HepG2 (cell line): ENCODE measurements around the gene NAMPT. TPM values are rescaled to one million over a fixed set of nuclear protein-coding genes. Genes with fewer than 3 reads are reported as not detected.

Experiments
- AGO2 ChIP-seq: fragments of 200-400 bp; formaldehyde crosslinking; optimal IDR thresholded peaks from 2 replicates; pipeline ENCODE3; 2017; ENCODE audit warnings: mild to moderate bottlenecking, low read depth, low read length, moderate library complexity
- ASH2L ChIP-seq: fragments of 300-600, 200-600 bp; sonication (generic); IDR thresholded peaks from 2 replicates; pipeline ENCODE4 v1.7.0; 2017; ENCODE audit warnings: low read depth, mild to moderate bottlenecking, moderate library complexity, mixed read lengths, low read length; ENCODE audit not compliant: insufficient read length
- ATF7-NPFF ChIP-seq: sonication (generic); formaldehyde crosslinking; IDR thresholded peaks from 2 replicates; pipeline ENCODE4 v1.8.1; 2023; ENCODE audit warnings: mild to moderate bottlenecking, low read depth, missing genetic modification reagents, moderate library complexity
- KDM2A ChIP-seq: sonication (generic); formaldehyde crosslinking; IDR thresholded peaks from 2 replicates; pipeline ENCODE4 v1.4.0; 2020; ENCODE audit warnings: low read depth, missing genetic modification reagents, borderline replicate concordance
- KMT2A ChIP-seq: sonication (generic); formaldehyde crosslinking; IDR thresholded peaks from 2 replicates; pipeline ENCODE4 v1.4.0; 2020; ENCODE audit warnings: missing genetic modification reagents
- PHB2 ChIP-seq: fragments of 450-650 bp; IDR thresholded peaks from 2 replicates; pipeline ENCODE4 v1.6.1; 2018; ENCODE audit not compliant: partially characterized antibody
- PHF8 ChIP-seq: sonication (generic); formaldehyde crosslinking; IDR thresholded peaks from 2 replicates; pipeline ENCODE4 v1.5.0; 2020; ENCODE audit warnings: missing genetic modification reagents
- SSRP1 ChIP-seq: IDR thresholded peaks from 2 replicates; pipeline ENCODE4 v1.6.1; 2016; ENCODE audit warnings: control low read depth
- ZFP36L1 ChIP-seq: sonication (generic); formaldehyde crosslinking; IDR thresholded peaks from 2 replicates; pipeline ENCODE4 v1.8.0; 2022; ENCODE audit warnings: mild to moderate bottlenecking, missing genetic modification reagents, moderate library complexity
- ZFP90 ChIP-seq: sonication (generic); formaldehyde crosslinking; IDR thresholded peaks from 2 replicates; pipeline ENCODE4 v1.8.0; 2022; ENCODE audit warnings: missing genetic modification reagents, mild to moderate bottlenecking, inconsistent platforms, borderline replicate concordance
- ZNF768 ChIP-seq: sonication (generic); formaldehyde crosslinking; IDR thresholded peaks from 2 replicates; pipeline ENCODE4 v1.4.0; 2020; ENCODE audit warnings: missing genetic modification reagents
- polyA plus RNA-seq, 8 experiments: library from polyadenylated mRNA; depleted of rRNA in 3 of 8; stranded (reverse) in 7 of 8; unstranded in 1 of 8; fragments of >200 nt; fragmentation: Illumina TruSeq in 4 of 8; extraction: Trizol in 4 of 8; gene quantifications; 2 replicates each; pipeline versions ENCODE4 v1.2.1 to v1.2.3, GENCODE V29; 2011 to 2016; ENCODE audit warnings: low read depth in 4 of 8, missing spikeins in 1 of 8, mixed read lengths in 1 of 8; ENCODE audit not compliant: insufficient read depth in 1 of 8
- total RNA-seq, 5 experiments: library from RNA; depleted of rRNA; stranded (reverse); fragments of >200 nt; fragmentation: Illumina TruSeq; extraction: Trizol; gene quantifications; 2 replicates each; pipeline ENCODE4 v1.2.3, GENCODE V29; 2016; ENCODE audit warnings: low read depth in 1 of 5
- TF ChIP-seq, protein P1 (sequence below): IDR thresholded peaks from 2 replicates; pipeline ENCODE4 v1.4.0; 2020; ENCODE audit warnings: mild to moderate bottlenecking, missing genetic modification reagents

NAMPT gene
- total and polyA plus RNA-seq, 2 of the 13 experiments (the other 11 are each of a cell fraction or from before 2014, with no cell fraction given), result 15.8 to 67.7 TPM

DNA sequence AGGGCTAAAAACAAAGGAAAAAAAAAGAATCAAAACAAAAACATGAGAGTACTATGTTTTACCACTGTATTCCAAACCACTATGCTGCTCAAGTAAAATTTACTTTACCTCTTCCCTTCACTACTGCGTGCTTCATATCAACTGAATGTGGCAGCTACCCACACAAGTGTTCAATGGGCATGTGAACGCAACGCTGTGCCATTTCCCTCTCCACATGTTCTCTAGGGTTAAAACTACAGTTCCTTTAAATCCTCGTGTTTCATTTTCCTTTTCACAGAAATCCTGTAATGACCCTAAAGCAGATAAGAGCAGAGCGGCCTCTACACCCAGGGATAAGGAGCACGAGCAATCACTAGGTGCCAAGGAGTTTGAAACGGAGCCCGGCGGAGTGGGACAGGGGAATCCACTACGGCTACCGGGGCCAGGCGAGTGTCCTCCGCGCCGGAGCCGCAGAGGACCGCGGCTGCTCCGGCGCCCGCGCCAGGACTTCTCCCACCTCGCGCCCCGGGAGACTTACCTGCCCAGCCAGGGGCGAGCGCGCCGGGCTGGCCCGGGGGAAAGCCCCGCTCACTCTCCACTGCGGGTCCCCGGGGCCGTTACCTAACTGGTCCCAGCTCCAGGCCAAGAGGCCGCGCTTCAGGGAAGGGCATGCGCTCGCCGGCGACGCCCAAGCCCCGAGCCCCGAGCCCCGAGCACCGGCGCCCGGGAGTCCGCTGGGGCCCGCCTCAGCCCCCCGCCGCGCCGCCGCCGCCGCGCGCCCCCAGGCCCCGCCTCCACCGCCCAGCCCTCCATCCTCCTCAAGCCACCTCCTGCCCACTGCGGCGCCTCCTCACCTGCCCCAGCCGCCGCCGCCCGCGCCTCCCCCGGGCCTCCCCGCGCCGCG is 711 bp downstream of the NAMPT start (continued):
- TF ChIP-seq AGO2 (peak; percentile 30), KDM2A (0 out of 2 replicates have a peak, but pooled peaks have one; percentile 45), SSRP1 (CRISPR knock-in tag) (no peak), KMT2A (CRISPR knock-in tag) (peak; percentile 38; the same call in 1 of the 2 replicates), ZFP90 (no peak), PHF8 (CRISPR knock-in tag) (peak; percentile 53; the same call in 1 of the 2 replicates), PHB2 (no peak), ZNF768 (CRISPR knock-in tag) (peak; percentile 26; the same call in 1 of the 2 replicates), ZFP36L1 (CRISPR knock-in tag) (0 out of 2 replicates have a peak, but pooled peaks have one; percentile 20), ASH2L (peak; percentile 57), ATF7-NPFF (CRISPR knock-in tag) (no peak)
- TF ChIP-seq, protein P1, sequence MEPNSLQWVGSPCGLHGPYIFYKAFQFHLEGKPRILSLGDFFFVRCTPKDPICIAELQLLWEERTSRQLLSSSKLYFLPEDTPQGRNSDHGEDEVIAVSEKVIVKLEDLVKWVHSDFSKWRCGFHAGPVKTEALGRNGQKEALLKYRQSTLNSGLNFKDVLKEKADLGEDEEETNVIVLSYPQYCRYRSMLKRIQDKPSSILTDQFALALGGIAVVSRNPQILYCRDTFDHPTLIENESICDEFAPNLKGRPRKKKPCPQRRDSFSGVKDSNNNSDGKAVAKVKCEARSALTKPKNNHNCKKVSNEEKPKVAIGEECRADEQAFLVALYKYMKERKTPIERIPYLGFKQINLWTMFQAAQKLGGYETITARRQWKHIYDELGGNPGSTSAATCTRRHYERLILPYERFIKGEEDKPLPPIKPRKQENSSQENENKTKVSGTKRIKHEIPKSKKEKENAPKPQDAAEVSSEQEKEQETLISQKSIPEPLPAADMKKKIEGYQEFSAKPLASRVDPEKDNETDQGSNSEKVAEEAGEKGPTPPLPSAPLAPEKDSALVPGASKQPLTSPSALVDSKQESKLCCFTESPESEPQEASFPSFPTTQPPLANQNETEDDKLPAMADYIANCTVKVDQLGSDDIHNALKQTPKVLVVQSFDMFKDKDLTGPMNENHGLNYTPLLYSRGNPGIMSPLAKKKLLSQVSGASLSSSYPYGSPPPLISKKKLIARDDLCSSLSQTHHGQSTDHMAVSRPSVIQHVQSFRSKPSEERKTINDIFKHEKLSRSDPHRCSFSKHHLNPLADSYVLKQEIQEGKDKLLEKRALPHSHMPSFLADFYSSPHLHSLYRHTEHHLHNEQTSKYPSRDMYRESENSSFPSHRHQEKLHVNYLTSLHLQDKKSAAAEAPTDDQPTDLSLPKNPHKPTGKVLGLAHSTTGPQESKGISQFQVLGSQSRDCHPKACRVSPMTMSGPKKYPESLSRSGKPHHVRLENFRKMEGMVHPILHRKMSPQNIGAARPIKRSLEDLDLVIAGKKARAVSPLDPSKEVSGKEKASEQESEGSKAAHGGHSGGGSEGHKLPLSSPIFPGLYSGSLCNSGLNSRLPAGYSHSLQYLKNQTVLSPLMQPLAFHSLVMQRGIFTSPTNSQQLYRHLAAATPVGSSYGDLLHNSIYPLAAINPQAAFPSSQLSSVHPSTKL (CRISPR knock-in tag), result peak; percentile 32; the same call in 1 of the 2 replicates
- TF ChIP-seq, all 625 proteins: peak for 20
